GM20431 (cell line): ENCODE results near the gene FZD4.
"Not testable (repeated sequence)": the region's sequence is repeated elsewhere in the genome, so short reads cannot be mapped to it uniquely, and the experiment has no call there.

Experiments used
- in situ Hi-C: fragments of 300-500 bp; cut with MseI, MboI; formaldehyde crosslinking; loops from one replicate; pipeline ENCODE4 v1.15.0; 2020; ENCODE audit warnings: low sequenced_read_pairs; ENCODE audit not compliant: unreplicated experiment

Gene FZD4

DNA sequence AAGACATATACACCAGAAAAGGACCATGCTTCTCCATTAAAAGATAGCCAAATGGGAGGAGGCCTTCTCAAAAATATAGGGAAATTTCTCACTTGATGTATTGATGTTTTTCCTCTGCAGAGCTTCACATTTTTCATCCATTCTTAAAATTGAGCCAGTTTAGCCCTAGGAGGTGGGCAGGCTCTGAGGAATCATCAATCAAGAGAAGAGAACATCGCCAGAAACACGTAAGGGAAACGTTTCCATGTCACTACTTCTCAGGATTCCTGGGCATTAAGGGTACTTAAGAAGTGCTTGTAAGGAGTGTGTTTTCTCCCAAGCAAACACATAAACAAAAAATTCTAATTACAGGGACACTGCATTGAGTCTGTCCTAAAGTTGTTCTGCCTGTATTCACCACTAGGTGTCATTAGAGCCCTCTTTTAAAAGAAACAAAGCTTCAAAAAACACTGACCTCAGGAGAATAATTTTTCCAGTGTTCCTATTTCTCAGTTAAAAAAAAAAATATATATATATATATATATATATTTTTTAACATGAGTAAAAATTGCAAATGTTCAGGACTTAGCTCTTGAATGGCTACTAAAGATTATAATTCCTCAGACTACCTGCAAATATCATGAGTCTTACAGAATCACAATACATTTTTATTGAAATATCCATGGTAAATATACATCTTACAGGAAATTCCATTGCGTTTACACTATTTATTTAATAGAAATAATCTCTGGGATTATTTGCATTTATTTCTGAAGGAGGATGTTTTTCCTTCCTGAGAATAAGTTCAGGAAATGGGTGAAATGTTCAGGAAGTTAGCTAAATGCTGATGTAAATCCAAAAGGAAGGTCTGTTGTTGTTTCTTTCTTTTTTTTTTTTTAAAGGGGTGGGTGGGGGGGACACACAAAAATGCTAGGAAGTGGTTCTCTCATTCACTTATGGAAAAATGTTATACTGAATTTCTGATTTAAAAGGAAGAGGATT, 16.0 kb downstream of the FZD4 start:
- in situ Hi-C loops: no loop called here

DNA sequence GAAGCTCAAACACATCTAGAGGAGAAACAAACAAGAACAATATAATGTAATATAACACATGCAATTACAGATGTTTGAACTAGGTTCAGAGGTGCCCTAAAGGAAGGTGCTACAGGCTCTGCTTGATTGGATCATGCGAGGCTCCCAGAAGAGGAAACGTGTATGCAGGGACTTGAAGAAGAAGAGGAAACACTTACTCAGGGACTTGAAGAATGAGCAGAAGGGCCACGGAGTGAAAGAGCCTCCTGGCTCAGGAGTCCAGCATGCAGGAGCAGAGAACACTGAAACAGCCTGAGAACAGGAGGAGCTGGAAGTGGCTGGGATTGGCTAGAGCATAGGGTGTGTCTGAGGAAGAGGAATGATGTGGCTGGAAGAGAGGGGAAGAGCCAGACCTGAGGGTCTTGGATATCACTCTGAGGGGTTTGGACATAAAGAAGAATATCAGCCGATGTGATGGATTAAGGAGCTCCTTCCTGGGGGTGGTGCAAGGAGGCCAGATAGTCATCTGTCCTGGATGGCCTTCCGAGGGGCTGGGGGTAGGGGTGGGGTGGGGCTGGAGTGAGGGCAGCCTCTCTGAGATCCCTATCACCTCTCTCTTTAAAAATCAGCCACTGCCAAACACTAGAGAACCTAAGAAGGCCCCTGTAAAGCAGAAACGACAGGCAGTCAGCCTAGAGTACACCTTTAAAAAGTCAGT, 16.8 kb downstream of the FZD4 start:
- in situ Hi-C loops: no loop called here

DNA sequence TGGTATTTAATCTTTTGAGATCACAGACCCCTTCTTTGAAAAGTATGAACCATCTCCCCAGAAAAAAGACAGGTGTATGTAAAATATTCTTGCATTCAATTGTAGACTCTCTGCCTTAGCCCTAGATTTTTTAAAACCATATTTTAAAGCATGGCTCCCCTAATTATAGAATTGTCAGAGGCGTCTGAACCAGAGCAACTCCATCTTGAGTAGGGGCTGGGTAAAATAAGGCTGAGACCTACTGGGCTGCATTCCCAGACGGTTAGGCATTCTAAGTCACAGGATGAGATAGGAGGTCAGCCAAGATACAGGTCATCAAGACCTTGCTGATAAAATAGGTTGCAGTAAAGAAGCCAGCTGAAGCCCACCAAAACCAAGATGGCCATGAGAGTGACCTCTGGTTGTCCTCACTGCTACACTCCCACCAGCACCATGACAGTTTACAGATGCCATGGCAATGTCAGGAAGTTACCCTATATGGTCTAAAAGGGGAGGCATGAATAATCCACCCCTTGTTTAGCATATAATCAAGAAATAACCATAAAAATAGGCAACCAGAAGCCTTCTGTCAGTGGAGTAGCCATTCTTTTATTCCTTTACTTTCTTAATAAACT, 17.9 kb downstream of the FZD4 start:
- in situ Hi-C loops: not testable (repeated sequence)

DNA sequence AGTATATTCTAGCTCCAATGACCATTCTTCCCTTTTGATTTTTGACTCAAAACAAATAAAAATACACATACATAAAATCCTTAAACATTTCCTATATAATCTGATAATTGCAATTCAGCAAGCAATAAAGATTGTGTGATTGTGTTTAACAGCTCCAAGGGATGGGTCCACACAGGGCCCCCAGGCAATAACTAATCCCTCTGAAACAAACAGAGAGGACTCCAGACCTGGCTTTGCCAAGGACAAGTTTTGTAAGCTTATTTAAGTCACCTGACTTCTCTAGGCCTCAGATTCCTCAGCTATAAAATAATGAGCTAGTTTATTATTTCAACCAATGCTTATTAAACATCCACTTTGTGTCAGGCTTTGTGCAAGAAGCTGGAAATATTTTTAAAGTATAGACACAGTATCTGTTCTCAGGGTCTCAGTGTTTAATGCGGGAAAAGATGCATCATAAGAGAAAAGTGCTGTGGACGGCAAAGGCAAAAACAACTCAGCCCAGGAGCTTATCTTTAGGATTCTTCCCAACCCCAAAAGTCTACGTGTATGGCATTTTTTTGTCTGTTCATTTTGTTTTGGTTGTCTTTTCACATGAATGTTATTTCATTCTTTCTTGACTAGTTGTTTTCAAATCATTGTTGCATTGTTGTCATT, 20.1 kb downstream of the FZD4 start:
- in situ Hi-C loops: no loop called here

DNA sequence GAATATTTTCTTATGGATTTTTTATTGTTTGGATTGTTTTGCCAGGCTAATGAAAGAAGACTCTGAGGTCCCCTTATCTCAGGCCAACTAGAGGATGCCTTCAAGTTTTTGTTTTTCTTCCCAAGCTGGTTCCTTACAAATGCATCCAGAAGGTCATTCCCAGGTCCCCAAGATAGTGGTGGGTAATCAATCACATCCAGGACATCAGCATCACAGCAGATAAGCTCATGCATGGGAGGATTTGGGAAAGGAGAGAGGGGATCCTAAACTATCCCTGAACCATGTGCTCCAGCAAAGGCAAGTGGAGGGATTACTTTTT, 20.7 kb downstream of the FZD4 start:
- in situ Hi-C loops: no loop called here

GRCh38 chr11:86933891-86934581, 21.2 kb downstream of the FZD4 start:
- in situ Hi-C loops: no loop called here

DNA sequence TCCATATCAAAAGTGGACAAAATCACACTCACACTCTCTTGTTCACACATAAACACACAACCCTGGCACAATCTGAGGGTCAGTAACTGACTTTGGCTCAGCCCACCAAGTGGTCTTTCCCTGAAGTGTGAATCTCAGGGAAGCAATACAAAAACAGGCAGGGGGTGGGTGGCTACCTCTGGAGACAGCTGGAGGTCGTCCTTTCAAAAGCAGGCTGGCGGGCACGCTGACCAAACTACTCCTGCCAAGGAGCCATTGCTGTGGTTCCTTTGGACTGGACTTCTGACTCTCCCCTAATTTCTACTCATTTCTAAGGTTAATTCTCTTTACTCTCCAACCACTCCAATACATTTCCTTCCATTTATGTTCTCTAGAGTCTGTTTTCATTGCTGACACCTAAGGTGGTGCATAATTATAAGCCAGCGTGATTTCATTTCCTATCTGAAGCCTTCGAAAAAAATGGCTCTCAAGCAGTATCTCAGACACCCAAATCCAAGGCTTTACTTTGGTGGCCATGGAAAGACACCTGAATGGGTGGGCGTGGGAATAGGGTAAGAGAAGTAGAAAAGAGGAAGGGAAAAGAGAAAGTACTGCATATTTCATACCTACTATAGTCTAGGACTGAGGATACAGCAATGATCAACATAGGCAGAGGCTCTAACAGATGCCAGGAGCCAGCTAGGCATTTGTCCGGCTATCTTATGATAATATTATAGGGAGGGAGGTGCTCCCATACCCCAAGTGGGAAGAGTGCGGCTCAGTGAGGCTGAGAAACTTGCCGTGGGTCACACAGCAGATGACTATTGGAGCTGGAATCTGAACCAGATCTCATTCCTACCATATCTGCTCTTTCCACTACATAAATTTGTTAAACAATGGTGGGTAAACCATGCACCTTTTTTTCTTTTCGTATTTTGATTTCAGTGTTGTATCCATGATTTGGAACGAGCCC, 22.0 kb downstream of the FZD4 start:
- in situ Hi-C loops: no loop called here

- in situ Hi-C loops: no loop called here
These were observed 23.0 kb downstream of the FZD4 start for GRCh38 chr11:86932259-86932585.

DNA sequence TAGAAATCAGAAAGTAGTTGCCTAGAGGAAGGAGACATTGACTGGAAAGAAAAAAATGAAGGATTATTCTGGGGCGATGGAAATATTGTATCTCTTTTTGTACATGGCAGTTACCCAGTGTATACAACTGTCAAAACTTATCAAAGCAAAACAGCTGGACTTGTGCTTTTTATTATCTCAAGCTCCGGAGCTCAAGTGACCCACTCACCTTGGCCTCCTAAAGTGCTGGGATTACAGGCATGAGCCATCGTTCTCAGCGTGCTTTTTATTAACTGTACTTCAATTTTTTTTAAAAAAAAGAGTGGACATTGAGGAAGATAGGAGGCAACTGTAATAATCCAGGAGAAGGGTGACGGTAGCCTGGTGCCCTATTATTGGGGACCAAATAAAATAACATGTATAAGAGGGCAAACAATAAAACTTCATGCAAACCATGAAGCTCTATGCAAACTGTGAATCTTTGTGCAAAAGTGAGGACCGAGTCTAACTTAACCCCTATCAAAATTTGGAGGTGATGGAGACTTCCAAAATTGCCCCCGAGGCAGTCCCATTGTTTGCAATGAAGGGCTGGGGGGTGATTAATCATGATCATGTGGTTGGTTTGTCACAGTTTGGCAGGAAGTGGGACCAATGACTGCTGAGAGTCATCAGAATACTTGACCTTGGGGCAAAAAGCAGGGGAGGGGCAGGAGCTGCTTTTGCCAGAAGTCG, 23.5 kb downstream of the FZD4 start:
- in situ Hi-C loops: no loop called here

GRCh38 chr11:86930957-86931547, 24.1 kb downstream of the FZD4 start:
- in situ Hi-C loops: no loop called here

- in situ Hi-C loops: no loop called here
These were observed 28.2 kb downstream of the FZD4 start for GRCh38 chr11:86926975-86927374.

DNA sequence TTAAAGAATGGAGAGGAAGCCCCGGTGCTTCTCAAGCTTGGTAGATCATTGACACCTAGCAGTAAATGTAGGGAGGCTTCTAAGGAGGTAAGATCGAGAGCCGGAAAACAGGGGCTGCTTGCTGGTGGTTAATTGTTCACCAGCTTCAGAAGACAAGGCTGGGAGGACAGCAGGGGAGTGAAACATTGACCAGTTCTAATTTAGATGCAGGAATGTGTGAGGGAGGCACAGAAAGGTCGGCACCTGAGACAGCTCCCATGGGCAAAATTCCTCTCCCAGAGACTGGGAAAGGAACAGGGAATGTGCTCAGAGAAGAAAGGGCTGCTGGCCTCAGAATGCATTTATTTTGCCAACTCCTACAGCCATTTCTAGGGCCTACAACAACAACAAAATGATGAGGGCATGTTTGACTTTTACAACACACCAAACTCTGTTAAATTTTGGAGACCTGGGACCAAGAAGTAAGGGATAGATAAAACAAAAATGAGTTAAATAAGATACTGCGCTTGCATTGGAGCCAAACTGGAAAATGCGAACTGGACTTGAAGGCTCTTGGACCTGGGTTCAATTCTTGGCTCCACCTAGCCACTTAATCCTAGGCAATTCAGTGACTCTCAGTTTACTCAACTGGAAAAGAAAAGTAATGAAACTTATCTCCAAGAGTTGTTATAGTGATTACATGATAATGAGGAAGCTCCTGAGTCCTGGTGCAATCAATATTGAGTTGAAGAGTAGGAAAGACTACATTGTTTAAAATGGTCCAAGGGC, 31.0 kb downstream of the FZD4 start:
- in situ Hi-C loops: no loop called here

DNA sequence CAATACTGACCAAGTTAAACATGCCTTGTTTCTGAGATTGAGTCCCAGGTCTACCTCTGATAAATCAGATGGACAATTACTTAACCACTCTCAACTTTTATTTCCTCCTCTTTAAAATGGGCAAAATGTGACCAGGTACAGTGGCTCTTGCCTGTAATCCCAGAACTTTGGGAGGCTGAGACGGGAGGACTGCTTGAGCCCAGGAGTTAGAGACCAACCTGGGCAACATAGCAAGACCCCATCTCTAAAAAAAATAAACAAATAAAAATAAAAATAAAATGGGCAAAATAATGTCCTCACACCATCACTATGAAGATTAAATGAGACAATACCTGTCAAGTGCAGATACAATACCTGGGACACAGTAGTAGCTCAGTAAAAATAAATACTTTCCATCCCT, 33.0 kb downstream of the FZD4 start:
- in situ Hi-C loops: no loop called here

- in situ Hi-C loops: no loop called here
These were observed 35.5 kb downstream of the FZD4 start for GRCh38 chr11:86919557-86920210.

DNA sequence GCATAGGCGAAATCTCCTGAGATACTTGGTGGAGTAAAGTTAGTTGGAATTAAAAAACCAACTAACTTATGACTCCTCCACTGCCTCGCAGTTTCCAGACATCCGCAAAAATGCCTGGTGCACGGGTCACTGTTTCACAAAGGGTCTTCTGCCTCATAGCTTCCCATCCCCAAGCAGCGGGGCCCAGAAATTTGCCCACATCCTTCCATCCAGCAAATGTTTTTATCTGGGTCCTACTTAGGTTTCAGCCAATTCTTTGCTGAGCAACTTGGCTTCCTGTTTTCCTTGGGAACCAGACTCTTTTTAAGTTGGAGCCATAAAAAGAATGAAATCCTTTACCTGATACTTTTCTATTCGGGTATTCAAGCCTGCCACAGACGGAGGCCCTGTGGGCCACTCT, 36.2 kb downstream of the FZD4 start:
- in situ Hi-C loops: no loop called here

GRCh38 chr11:86918496-86918895, 36.7 kb downstream of the FZD4 start:
- in situ Hi-C loops: no loop called here

- in situ Hi-C loops: no loop called here
These were observed 37.6 kb downstream of the FZD4 start for GRCh38 chr11:86917589-86917988.
